Liver (tissue), 9 donors: ENCODE measurements around the gene H1-8. TPM values are rescaled to one million over a fixed set of nuclear protein-coding genes. Genes with fewer than 3 reads are reported as not detected.

ENCODE experiments used
- DNase-seq: peaks from one replicate; pipeline ENCODE4 v3.0.0-alpha.2; 2017; ENCODE audit warnings: low spot score
- H3K27ac ChIP-seq, 2 donors: one replicate each; pipeline ENCODE4 v1.7.0; 2013; ENCODE audit warnings: inconsistent platforms in 2 of 2, low read length in 2 of 2, control low read depth in 1 of 2, low read depth in 1 of 2, mild to moderate bottlenecking in 1 of 2
- H3K27me3 ChIP-seq, 4 donors: one replicate each; pipeline versions ENCODE4 v1.6.1 to v1.7.0; 2013; ENCODE audit warnings: low read length in 3 of 4, inconsistent platforms in 1 of 4, mild to moderate bottlenecking in 1 of 4, moderate library complexity in 1 of 4; ENCODE audit not compliant: control insufficient read depth in 4 of 4, insufficient read depth in 4 of 4
- H3K36me3 ChIP-seq, 4 donors: one replicate each; pipeline versions ENCODE4 v1.6.1 to v1.7.0; 2013; ENCODE audit warnings: low read length in 3 of 4, mild to moderate bottlenecking in 3 of 4, low read depth in 1 of 4, moderate library complexity in 1 of 4; ENCODE audit not compliant: control insufficient read depth in 4 of 4, insufficient read depth in 3 of 4
- H3K4me1 ChIP-seq, 4 donors: one replicate each; pipeline versions ENCODE4 v1.6.1 to v1.7.0; 2013; ENCODE audit warnings: low read length in 3 of 4, mild to moderate bottlenecking in 3 of 4, moderate library complexity in 1 of 4; ENCODE audit not compliant: control insufficient read depth in 4 of 4, insufficient read depth in 4 of 4
- H3K4me3 ChIP-seq, 3 donors: one replicate each; pipeline versions ENCODE4 v1.6.1 to v1.7.0; 2013; ENCODE audit warnings: low read length in 3 of 3, control low read depth in 1 of 3, low read depth in 1 of 3, mild to moderate bottlenecking in 1 of 3
- H3K9ac ChIP-seq, 2 donors: one replicate each; pipeline ENCODE4 v1.7.0; 2013; ENCODE audit warnings: low read length in 2 of 2, mild to moderate bottlenecking in 2 of 2, moderate library complexity in 2 of 2, control low read depth in 1 of 2, low read depth in 1 of 2
- H3K9me3 ChIP-seq, 4 donors: one replicate each; pipeline versions ENCODE4 v1.6.1 to v1.7.0; 2013; ENCODE audit warnings: low read length in 3 of 4; ENCODE audit not compliant: control insufficient read depth in 4 of 4
- ATF3 ChIP-seq: IDR thresholded peaks from 2 replicates; pipeline ENCODE4 v1.6.1; 2016; ENCODE audit warnings: antibody characterized with exemption
- CTCF ChIP-seq: fragments of 150-350 bp; IDR thresholded peaks from 2 replicates; pipeline ENCODE4 v1.5.1; 2017; ENCODE audit warnings: improper control_type of control experiment, low read depth, low read length; ENCODE audit not compliant: missing input control
- EGR1 ChIP-seq, 2 donors: IDR thresholded peaks; 2 replicates each; pipeline ENCODE4 v1.6.1; 2016 to 2018; ENCODE audit warnings: antibody characterized with exemption in 2 of 2, low read depth in 2 of 2
- FOXA1 ChIP-seq: IDR thresholded peaks from 2 replicates; pipeline ENCODE4 v1.6.1; 2016; ENCODE audit warnings: antibody characterized with exemption
- FOXA2 ChIP-seq: IDR thresholded peaks from 2 replicates; pipeline ENCODE4 v1.6.1; 2016; ENCODE audit warnings: antibody characterized with exemption
- GABPA ChIP-seq, 2 donors: IDR thresholded peaks in 1 of 2; conservative IDR thresholded peaks in 1 of 2; 2 replicates each; pipeline ENCODE4 v1.6.1; 2016; ENCODE audit warnings: antibody characterized with exemption in 2 of 2, mild to moderate bottlenecking in 1 of 2, moderate library complexity in 1 of 2
- HNF4A ChIP-seq, 2 donors: conservative IDR thresholded peaks; 2 replicates each; pipeline ENCODE4 v1.6.1; 2016; ENCODE audit warnings: antibody characterized with exemption in 2 of 2, mild to moderate bottlenecking in 2 of 2
- HNF4G ChIP-seq: IDR thresholded peaks from 2 replicates; pipeline ENCODE4 v1.6.1; 2016; ENCODE audit warnings: antibody characterized with exemption
- JUND ChIP-seq, 2 donors: IDR thresholded peaks; 2 replicates each; pipeline ENCODE4 v1.6.1; 2016; ENCODE audit warnings: antibody characterized with exemption in 2 of 2
- MAX ChIP-seq: IDR thresholded peaks from 2 replicates; pipeline ENCODE4 v1.6.1; 2016; ENCODE audit warnings: antibody characterized with exemption
- NR2F2 ChIP-seq: IDR thresholded peaks from 2 replicates; pipeline ENCODE4 v1.6.1; 2016; ENCODE audit warnings: antibody characterized with exemption
- RAD21 ChIP-seq, 2 donors: IDR thresholded peaks; 2 replicates each; pipeline ENCODE4 v1.6.1; 2016; ENCODE audit warnings: antibody characterized with exemption in 2 of 2, mild to moderate bottlenecking in 2 of 2
- REST ChIP-seq: IDR thresholded peaks from 2 replicates; pipeline ENCODE4 v1.6.1; 2016; ENCODE audit warnings: antibody characterized with exemption, mild to moderate bottlenecking
- RXRA ChIP-seq, 2 donors: IDR thresholded peaks; 2 replicates each; pipeline ENCODE4 v1.6.1; 2017 to 2018; ENCODE audit warnings: antibody characterized with exemption in 2 of 2, mild to moderate bottlenecking in 1 of 2
- SP1 ChIP-seq: IDR thresholded peaks from 2 replicates; pipeline ENCODE4 v1.6.1; 2018; ENCODE audit warnings: antibody characterized with exemption, mild to moderate bottlenecking
- TAF1 ChIP-seq: conservative IDR thresholded peaks from 2 replicates; pipeline ENCODE4 v1.6.1; 2016; ENCODE audit warnings: antibody characterized with exemption, mild to moderate bottlenecking
- YY1 ChIP-seq: IDR thresholded peaks from 2 replicates; pipeline ENCODE4 v1.6.1; 2016; ENCODE audit warnings: antibody characterized with exemption, mild to moderate bottlenecking
- ZBTB33 ChIP-seq: IDR thresholded peaks from 2 replicates; pipeline ENCODE4 v1.6.1; 2016; ENCODE audit warnings: antibody characterized with exemption
- WGBS: extraction: QIAGEN DNeasy Blood & Tissue Kit; methylation state at CpG from one replicate; pipeline ENCODE4 v1.1.7; 2013; 5-methylcytosine and 5-hydroxymethylcytosine counted together
- polyA plus RNA-seq, 2 donors: library from polyadenylated mRNA; stranded (reverse) in 1 of 2; unstranded in 1 of 2; fragments of 200-250 nt in 1 of 2; fragments of >200 nt in 1 of 2; fragmentation: Nextera tagmentation in 1 of 2; extraction: Ambion mirVana in 1 of 2; gene quantifications; one replicate each; pipeline versions ENCODE4 v1.2.1 to v1.2.3, GENCODE V29; 2013 to 2015
- total RNA-seq, 2 donors: library from RNA; depleted of rRNA; stranded (reverse); fragments of >200 nt; gene quantifications; one replicate each; pipeline ENCODE4 v1.2.3, GENCODE V29; 2014
- donor health status: healthy.
- donor health status: healthy.
- donor health status: healthy.
- donor health status: healthy.
- donor health status: healthy.

Gene H1-8
- total and polyA plus RNA-seq, 4 donors = not detected

GRCh38 chr3:129582799-129583198 lies 39.8 kb downstream of the H1-8 start:
- H3K4me1 ChIP-seq = peaks cover 0 to 4% (median 3%) of the 10 kb centered on the region in 4 donors
- 86% methylated on average over 5 of the region's 5 CpGs for WGBS
- no peaks in the 10 kb centered on the region for H3K9me3 ChIP-seq
- H3K27me3 ChIP-seq = no peaks in the 10 kb centered on the region
- DNase-seq = no peak
- no peak overlapping the region for H3K4me3 ChIP-seq
- peaks cover 0 to 3% (median under 1%) of the 10 kb centered on the region in 4 donors for H3K36me3 ChIP-seq
- no peak overlapping the region for H3K9ac ChIP-seq
- TF ChIP-seq TAF1 = no peak
- TF ChIP-seq YY1 = no peak
- TF ChIP-seq REST = no peak
- TF ChIP-seq ZBTB33 = no peak
- TF ChIP-seq GABPA (IDR thresholded peaks at IDR 0.05 in 1 of 2, conservative IDR thresholded peaks at IDR 0.05 in 1 of 2) = no peak
- no peak for TF ChIP-seq MAX
- no peak for TF ChIP-seq HNF4G
- no peak for TF ChIP-seq SP1
- TF ChIP-seq RAD21 (IDR thresholded peaks at IDR 0.05) = no peak
- TF ChIP-seq FOXA1 = no peak
- no peak for TF ChIP-seq ATF3
- no peak for TF ChIP-seq FOXA2
- TF ChIP-seq HNF4A (conservative IDR thresholded peaks at IDR 0.05) = no peak
- TF ChIP-seq NR2F2 = no peak
- TF ChIP-seq JUND (IDR thresholded peaks at IDR 0.05) = no peak
- H3K27ac ChIP-seq = no peak overlapping the region

GRCh38 chr3:129583289-129583688 lies 40.3 kb downstream of the H1-8 start:
- Histone ChIP-seq H3K36me3 (peaks cover 0 to 3% (median under 1%) of the 10 kb centered on the region in 4 donors), H3K4me3 (no peak overlapping the region), H3K9me3 (no peaks in the 10 kb centered on the region), H3K4me1 (peaks cover 0 to 4% (median 2%) of the 10 kb centered on the region in 4 donors), H3K27me3 (no peaks in the 10 kb centered on the region), H3K27ac (no peak overlapping the region), H3K9ac (no peak overlapping the region)
- TF ChIP-seq RAD21 (IDR thresholded peaks at IDR 0.05) = no peak
- no peak for TF ChIP-seq EGR1 (IDR thresholded peaks at IDR 0.05; ENCODE audit: low read depth in 2 of 2)
- TF ChIP-seq TAF1 = no peak
- no peak for TF ChIP-seq YY1
- no peak for TF ChIP-seq RXRA (IDR thresholded peaks at IDR 0.05)
- TF ChIP-seq NR2F2 = no peak
- TF ChIP-seq MAX = no peak
- no peak for TF ChIP-seq CTCF
- TF ChIP-seq GABPA (IDR thresholded peaks at IDR 0.05 in 1 of 2, conservative IDR thresholded peaks at IDR 0.05 in 1 of 2) = no peak
- WGBS = 95% methylated on average over 9 of the region's 9 CpGs
- no peak for DNase-seq
